ENCODE results near the gene TTC39C.
"Not testable (repeated sequence)": the region's sequence is repeated elsewhere in the genome, so short reads cannot be mapped to it uniquely, and the experiment has no call there.

Gene TTC39C

GRCh38 chr18:24055009-24055804 is 40.7 kb downstream of the TTC39C start:
- DNase-seq: peak; percentile 37

GRCh38 chr18:24055878-24056277 is 41.3 kb downstream of the TTC39C start:
- DNase-seq: no peak

- no peak for DNase-seq
Measured at GRCh38 chr18:24056506-24056905, 42.0 kb downstream of the TTC39C start.

- no peak for DNase-seq
Measured at GRCh38 chr18:24057804-24058203, 43.2 kb downstream of the TTC39C start.

GRCh38 chr18:24059385-24059784 is 44.8 kb downstream of the TTC39C start:
- not testable (repeated sequence) for DNase-seq

- no peak for DNase-seq
Measured at GRCh38 chr18:24060644-24061043, 46.1 kb downstream of the TTC39C start.

GRCh38 chr18:24063121-24063731 is 48.7 kb downstream of the TTC39C start:
- peak; percentile 34 for DNase-seq

GRCh38 chr18:24064391-24065100 is 50.0 kb downstream of the TTC39C start:
- no peak for DNase-seq

- DNase-seq: no peak
Measured at GRCh38 chr18:24065906-24066305, 51.4 kb downstream of the TTC39C start.

GRCh38 chr18:24068945-24069693 is 54.6 kb downstream of the TTC39C start:
- no peak for DNase-seq

GRCh38 chr18:24071029-24071428 is 56.5 kb downstream of the TTC39C start:
- DNase-seq: no peak

GRCh38 chr18:24071779-24072178 is 57.2 kb downstream of the TTC39C start:
- no peak for DNase-seq

GRCh38 chr18:24072743-24073142 is 58.2 kb downstream of the TTC39C start:
- no peak for DNase-seq

GRCh38 chr18:24073791-24074190 is 59.2 kb downstream of the TTC39C start:
- DNase-seq: no peak

- not testable (repeated sequence) for DNase-seq
Measured at GRCh38 chr18:24074757-24075156, 60.2 kb downstream of the TTC39C start.

- DNase-seq: peak; percentile 85
Measured at GRCh38 chr18:24075767-24076597, 61.4 kb downstream of the TTC39C start.

- DNase-seq: no peak
Measured at GRCh38 chr18:24076950-24077349, 62.4 kb downstream of the TTC39C start.

- no peak for DNase-seq
Measured at GRCh38 chr18:24078391-24078790, 63.8 kb downstream of the TTC39C start.

- no peak for DNase-seq
Measured at GRCh38 chr18:24080861-24081260, 66.3 kb downstream of the TTC39C start.

GRCh38 chr18:24083550-24083949 is 69.0 kb downstream of the TTC39C start:
- DNase-seq: no peak

- DNase-seq: no peak
Measured at GRCh38 chr18:24086082-24086481, 71.5 kb downstream of the TTC39C start.

- DNase-seq: no peak
Measured at GRCh38 chr18:24089076-24089475, 74.5 kb downstream of the TTC39C start.

Data from stimulated activated CD4-positive, alpha-beta T cell treated with anti-CD3 and anti-CD28 coated beads, Interleukin-4, amount 100 ng/mL, for 24 hours (primary cell).